ENCODE data around the gene HIBADH.

- no peak for TF ChIP-seq POLR2AphosphoS5 (IDR thresholded peaks at IDR 0.05; ENCODE audit: insufficient read depth in 1 of 2, low read depth in 1 of 2)
- no peak for TF ChIP-seq POLR2A (IDR thresholded peaks at IDR 0.05)
- TF ChIP-seq CTCF (IDR thresholded peaks at IDR 0.05), result no peak
These were observed 20.4 kb downstream of the HIBADH start for GRCh38 chr7:27642271-27642670.

Measured in vagina (tissue), 2 donors.